NOMO-1 treated with dmso at 0.1 percent for 144 hours (cell line): Measurements from ENCODE around the gene PPP5C.
"Not testable (repeated sequence)": the region's sequence is repeated elsewhere in the genome, so short reads cannot be mapped to it uniquely, and the experiment has no call there.

Experiments
- DNase-seq: peaks from one replicate; lab custom pipeline; 2025; ENCODE audit not compliant: unreplicated experiment; lab: John Stamatoyannopoulos, UW

Gene PPP5C

GRCh38 chr19:46428239-46429135 is 81.6 kb downstream of the PPP5C start, which contains the start of gene PNMA8C:
Gene PNMA8C, minus strand, starts transcription at chr19:46428936. Its CDS starts 577 bp downstream, at chr19:46428359.
- no peak for DNase-seq

GRCh38 chr19:46429999-46430398 is 83.1 kb downstream of the PPP5C start:
- no peak for DNase-seq

- no peak for DNase-seq
Observed at GRCh38 chr19:46431824-46432223, 84.9 kb downstream of the PPP5C start.

GRCh38 chr19:46433470-46433869 is 86.6 kb downstream of the PPP5C start:
- DNase-seq = not testable (repeated sequence)

GRCh38 chr19:46435009-46435408 is 88.1 kb downstream of the PPP5C start:
- DNase-seq = no peak

- DNase-seq = not testable (repeated sequence)
Observed at GRCh38 chr19:46435689-46436088, 88.8 kb downstream of the PPP5C start.
